GM18870 (cell line): ENCODE measurements around the gene CREM.
"Not testable (repeated sequence)": the region's sequence is repeated elsewhere in the genome, so short reads cannot be mapped to it uniquely, and the experiment has no call there.

Source experiments
- ATAC-seq: cut with Tn5 transposase; IDR thresholded peaks from one replicate; pipeline ENCODE4 v1.9.1; 2021; ENCODE audit warnings: moderate library complexity; ENCODE audit not compliant: unreplicated experiment

The CREM gene

DNA sequence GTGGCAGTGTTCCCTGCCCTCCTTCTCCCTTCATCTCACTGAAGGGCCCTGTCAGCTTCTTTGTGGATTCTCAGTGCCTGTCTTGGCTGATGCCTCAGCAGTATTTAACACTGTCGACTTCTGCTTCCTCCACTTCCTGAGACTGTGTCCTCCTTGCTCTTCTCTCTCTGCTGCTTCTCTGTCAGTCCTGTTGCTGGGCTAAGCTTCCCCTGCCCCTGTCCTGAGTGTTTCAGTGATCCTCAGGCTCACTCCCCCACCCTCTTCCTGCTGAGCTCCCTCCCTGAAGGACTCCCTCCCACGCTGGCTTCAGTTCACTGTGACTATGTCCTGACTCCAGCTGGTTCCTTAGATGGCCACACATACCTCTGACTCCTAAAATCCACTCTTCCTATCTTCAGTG is 64.9 kb downstream of the CREM start:
- ATAC-seq = no peak

DNA sequence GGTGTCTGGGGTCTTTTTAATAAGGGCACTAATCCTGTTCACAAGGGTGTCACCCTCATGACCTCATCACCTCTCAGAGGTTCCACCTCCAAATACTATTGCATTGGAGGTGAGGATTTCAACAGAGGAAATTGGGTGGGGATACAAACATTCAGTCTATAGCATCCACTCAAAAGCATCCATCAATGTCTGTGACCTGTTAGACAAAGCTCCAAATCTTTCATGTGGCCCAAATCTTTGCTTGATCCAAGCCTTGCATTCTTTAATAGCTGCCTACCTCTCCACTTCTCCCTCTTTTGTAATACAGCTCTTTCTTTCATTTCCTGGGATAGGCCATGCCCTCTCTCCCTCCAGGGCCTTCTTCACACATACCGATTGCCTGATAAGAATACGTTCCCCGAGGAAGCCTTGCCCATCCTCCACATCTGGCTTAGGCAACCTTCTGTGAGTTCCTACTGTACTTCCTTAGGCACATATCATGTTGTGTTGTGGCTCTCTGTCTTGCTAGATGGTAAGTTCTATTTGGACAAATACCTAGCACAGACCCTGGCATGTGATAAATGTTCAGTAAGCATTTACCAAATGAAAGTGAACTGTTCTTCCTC is 66.1 kb downstream of the CREM start:
- no peak for ATAC-seq

DNA sequence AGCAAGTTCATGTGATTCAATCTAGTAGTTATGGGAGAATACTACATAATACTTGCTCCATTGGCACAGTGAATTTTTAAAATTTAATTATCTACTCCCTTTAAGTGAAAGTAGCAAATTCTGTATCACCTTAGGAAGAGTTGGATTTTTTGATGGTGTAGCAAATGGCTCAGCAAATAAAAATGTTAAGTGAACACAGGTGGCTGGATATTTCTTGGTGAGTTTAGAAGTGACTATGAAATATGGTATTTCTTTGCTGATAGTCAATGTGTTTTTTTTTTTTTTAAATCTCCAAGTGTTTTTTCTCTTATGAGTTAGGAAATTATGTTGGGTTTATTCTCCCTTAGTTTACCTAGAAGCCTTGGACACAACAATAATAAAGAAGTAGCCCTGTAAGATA is 67.8 kb downstream of the CREM start:
- ATAC-seq = no peak

- no peak for ATAC-seq
Observed at GRCh38 chr10:35194906-35195305, 68.3 kb downstream of the CREM start.

DNA sequence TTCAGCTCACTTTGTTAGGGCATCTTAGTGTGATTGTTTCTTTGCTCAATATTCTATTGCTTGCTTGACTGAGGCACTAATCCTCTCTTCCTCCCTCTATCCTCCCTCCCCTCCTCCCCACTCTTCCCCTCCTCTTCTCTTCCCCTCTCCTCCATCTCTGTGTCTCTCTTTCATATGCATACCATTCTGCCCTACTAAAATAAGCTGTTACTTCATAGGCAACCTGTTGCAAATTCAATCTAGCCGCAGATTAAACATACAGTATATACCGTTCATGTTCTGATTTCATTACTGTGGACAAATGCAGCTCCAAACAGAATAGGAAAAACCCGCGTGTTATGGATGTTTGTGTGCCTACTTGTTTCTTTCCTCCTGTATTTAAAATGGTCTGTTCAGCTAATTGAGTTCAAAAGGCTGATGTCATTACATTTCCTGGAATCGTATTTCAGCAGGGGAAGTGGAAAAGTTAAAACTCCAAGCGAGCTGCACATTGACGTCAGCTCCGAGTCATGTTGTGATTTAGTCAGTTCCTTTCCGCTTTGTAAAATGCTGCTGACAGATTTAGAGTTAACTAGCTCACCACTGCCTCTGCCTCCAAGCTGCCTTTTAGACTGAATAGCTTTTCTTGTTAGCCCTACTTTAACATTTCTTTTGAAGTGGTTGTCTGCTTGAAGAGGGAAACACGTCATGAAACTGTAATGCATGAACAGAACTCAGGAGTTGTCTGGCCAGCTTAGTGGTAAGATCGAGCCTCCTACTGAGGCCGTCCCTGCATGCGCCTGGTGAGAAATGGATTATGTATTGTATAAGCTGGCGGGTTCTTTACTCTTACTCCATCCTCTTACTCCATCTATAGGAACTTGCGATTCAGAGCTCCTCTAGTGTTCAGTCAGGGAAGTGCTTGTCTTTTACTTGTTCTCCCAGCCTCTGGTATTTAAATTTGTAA is 69.0 kb downstream of the CREM start:
- peak; percentile 97 for ATAC-seq

- no peak for ATAC-seq
Observed at GRCh38 chr10:35200487-35200886, 73.8 kb downstream of the CREM start.

- no peak for ATAC-seq
Observed at GRCh38 chr10:35201234-35201633, 74.6 kb downstream of the CREM start.

DNA sequence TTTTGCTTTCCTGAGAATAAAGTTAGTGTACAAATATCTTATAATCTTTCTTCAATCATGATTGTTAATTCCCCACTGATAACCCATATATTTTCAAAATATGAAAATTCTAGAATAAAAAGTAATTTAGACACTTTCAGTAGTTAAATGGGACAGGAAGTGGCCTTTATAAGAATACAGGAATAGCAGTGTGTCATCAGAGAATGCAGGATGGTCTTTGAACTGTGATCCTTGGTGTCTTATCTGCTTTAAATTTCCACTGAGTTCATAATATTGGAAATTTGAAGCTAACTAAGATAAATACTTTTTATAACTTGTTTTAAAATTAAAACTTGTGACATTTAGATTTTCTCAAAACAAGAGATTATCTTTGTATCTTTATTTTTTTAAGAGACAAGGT is 75.4 kb downstream of the CREM start:
- ATAC-seq = no peak

DNA sequence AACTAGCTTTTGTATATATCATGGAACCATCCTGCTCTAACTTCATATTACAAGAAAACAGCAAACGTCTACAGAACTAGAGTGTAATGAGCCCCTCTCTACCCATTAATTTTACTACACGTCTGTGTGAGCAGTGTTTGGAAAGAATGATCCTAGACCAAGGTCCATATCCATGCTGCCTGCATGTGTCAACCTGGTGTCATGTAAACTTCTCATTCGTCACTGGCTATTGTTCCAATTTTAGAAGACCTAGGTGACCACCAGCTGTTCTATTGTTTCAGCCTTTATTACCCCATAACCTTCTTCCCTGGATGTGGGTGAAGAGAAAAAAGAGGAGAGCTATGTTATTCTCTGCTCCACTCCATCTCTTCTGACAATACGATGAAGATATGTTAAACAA is 77.1 kb downstream of the CREM start:
- ATAC-seq = no peak

GRCh38 chr10:35204650-35205319 is 78.1 kb downstream of the CREM start:
- no peak for ATAC-seq

DNA sequence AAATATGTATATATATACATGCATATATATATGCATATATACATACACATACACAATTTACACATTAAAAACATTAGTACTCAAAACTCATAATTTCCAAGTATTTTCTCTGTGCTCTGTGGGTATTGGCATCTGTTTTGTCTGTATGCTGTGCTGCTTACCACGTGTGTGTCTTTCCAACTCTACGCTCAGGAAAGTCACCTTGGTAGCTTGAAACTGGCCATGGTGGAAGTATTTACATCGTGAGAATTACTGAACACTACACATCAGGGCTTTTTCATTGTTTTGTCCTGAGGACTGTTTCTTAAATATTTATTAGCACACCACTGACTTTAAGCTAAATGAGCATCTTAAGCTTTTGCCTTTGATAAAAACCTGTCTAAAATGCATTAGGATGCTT is 79.6 kb downstream of the CREM start:
- ATAC-seq = no peak

DNA sequence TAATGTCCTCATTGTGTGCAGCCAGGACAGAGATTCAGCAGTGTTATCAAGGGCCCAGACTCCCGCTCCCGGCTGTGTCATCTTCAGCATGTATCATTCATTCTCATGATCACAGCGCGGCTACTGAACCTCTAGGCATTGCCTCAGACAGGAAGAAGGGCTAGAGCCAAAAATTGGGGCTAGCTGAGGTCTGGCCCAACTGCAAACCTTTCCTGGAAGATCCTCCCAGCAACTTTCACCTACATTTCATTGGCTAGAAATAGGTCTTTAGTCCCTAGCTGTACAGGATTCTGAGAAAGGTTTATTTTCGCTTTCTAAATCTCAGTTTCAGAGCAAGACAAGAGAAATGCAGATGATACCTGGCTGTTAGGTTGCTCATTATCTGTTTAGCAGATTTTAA is 81.9 kb downstream of the CREM start:
- peak; percentile 83 for ATAC-seq

DNA sequence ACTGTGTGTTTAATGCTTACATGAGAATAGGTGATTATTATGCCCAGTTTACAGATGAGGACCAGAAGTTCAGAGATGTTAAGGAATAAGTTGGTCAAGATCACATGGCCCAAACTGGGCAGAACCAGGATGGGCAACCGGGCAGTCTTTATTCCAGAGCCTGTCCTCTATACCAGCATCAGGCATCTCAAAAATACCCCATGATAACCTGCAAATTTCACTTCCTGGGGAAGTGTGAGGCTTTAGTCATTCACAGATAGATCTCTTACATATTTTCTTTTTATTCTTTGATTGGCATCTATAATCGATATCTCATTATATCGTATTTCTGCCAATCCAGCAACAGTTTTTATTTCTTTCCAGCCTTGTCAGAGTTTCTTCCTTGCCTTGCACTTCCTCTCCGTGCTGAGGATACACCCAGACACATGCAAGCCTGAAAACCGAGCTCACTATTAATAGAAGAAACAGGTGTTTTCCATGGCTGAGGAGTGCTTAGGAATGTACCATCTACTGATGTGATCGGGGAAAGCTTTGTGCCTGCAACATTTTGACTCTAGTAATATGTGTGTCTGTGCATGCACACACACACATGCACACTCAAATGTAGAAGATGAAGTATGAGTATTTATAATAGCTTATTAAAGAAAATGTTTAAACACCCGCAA is 82.4 kb downstream of the CREM start:
- ATAC-seq = peak; percentile 36

DNA sequence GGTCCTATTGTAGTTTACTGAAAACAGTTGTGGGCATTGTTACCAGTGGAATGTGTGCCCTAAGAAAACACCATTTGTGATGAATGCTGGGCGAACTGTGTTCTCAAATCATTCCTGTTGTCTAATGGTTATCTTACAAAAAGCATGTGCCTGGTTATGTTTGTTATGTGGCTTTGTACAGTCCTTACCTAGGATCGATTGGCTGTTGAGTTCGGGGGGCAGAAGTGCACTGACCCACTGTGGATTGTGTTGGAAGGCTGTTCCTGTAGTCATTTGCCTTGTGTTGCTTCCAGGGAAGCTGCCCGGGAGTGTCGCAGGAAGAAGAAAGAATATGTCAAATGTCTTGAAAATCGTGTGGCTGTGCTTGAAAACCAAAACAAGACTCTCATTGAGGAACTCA is 84.3 kb downstream of the CREM start:
- ATAC-seq = no peak

DNA sequence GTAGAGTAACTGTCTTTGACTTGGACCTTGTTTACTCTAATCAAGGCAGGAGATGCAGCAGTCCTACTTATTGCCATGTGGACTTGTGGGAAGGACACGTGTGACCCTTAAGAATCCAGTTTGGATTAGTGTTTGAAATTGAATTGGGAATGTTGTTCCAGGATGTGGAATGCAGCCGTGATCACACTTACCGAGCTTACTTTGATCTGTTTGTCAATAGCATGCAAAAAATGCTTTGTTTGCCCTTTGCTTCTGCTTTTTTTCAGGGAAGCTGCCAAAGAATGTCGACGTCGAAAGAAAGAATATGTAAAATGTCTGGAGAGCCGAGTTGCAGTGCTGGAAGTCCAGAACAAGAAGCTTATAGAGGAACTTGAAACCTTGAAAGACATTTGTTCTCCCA is 84.7 kb downstream of the CREM start:
- no peak for ATAC-seq

GRCh38 chr10:35212856-35213255 is 86.2 kb downstream of the CREM start:
- ATAC-seq = no peak

- ATAC-seq = no peak
Observed at GRCh38 chr10:35213699-35214098, 87.1 kb downstream of the CREM start.

DNA sequence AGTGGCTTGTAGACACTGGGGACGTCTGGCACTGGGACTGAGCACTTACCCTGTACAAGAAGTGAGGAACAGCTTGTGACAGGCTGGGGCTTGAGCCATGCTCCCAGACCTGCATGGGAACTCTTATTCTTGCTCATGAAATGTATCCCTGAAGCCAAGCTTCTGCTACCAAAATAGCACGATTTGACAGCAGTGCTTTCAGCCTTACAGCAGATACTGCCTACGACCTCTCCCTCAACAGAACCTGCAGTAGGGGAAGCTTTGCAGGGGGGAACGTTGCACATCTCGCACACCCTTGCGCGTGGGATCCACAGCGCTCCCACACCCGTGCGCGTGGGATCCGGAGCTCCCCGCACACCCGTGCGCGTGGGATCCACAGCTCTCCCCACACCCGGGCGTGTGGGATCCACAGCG is 88.0 kb downstream of the CREM start:
- ATAC-seq = no peak

- no peak for ATAC-seq
Observed at GRCh38 chr10:35215107-35215506, 88.5 kb downstream of the CREM start.

DNA sequence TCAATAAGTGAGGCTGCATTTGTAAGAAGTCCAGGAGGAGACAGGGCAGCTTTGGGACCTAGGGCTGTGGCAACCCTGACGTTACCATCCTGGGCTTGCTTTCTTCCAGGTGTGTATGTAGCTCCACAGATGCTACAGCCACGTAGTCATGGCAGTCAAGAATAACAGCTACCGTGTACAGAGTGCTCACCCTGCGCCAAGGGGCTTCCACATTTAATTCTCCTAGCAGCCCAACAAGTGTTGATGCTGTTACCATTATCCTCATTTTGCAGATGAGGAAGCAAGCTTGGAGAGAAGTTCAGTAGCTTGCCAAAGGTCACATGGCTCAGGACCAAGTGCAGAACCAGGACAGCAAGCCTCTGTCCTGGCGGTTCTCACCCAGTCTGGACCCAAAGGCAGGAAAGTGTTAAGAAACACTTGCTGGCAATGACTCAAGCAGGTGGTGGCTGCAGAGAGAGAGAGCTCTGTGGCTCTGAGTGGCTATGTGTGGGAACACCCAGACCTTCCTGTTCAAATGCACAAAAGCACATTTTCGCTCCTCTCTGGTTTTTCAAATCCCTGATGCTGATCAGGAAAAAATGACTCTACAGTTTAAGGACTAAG is 89.8 kb downstream of the CREM start:
- ATAC-seq = no peak

- not testable (repeated sequence) for ATAC-seq
Observed at GRCh38 chr10:35216956-35217355, 90.3 kb downstream of the CREM start.
